Brain microvascular endothelial cell (primary cell): ENCODE results near the gene LMAN2.

Experiments
- DNase-seq: peaks from one replicate; pipeline ENCODE4 v3.0.0-alpha.2; 2020
- H3K27ac ChIP-seq: fragments of 250-450 bp; sonication (Bioruptor Pico); 2 replicates; pipeline ENCODE4 v1.5.1; 2020; ENCODE audit warnings: mild to moderate bottlenecking, moderate library complexity
- H3K27me3 ChIP-seq: fragments of 250-450 bp; sonication (Bioruptor Pico); replicated peaks from 2 replicates; pipeline ENCODE4 v1.5.1; 2020; ENCODE audit warnings: mild to moderate bottlenecking
- H3K36me3 ChIP-seq: fragments of 250-450 bp; sonication (Bioruptor Pico); replicated peaks from 2 replicates; pipeline ENCODE4 v1.5.1; 2020; ENCODE audit warnings: mild to moderate bottlenecking
- H3K4me3 ChIP-seq: 2 replicates; pipeline ENCODE4 v1.5.1; 2011; ENCODE audit warnings: low read depth, mild to moderate bottlenecking, control low read depth, low read length, moderate library complexity
- CTCF ChIP-seq: IDR thresholded peaks from 2 replicates; pipeline ENCODE4 v1.5.1; 2011; ENCODE audit warnings: low read depth, mild to moderate bottlenecking, moderate library complexity, low read length, control low read depth, inconsistent platforms; ENCODE audit errors: missing control alignments
- in situ Hi-C: cut with HindIII; loops from 2 replicates; pipeline ENCODE4 v1.10.0; 2017; ENCODE audit warnings: low sequenced_read_pairs, low pct_ligation_motif_present

LMAN2 gene

GRCh38 chr5:177304392-177305119, 46.9 kb downstream of the LMAN2 start:
- Histone ChIP-seq H3K36me3 (peaks cover 29% of the 10 kb centered on the region), H3K4me3 (peak overlapping the region; percentile 97), H3K27me3 (no peaks in the 10 kb centered on the region), H3K27ac (peak overlapping the region; percentile 78)
- DNase-seq, result no peak
- in situ Hi-C loops, result loop anchor here (25.0 kb wide), 1 partner anchor 133 kb away; the partner anchor contains the start of genes GRK6 and PRR7
- no peak for TF ChIP-seq CTCF

GRCh38 chr5:177303925-177304391, 47.5 kb downstream of the LMAN2 start:
- TF ChIP-seq CTCF, result no peak
- Histone ChIP-seq H3K4me3 (peak overlapping the region; percentile 97), H3K27me3 (no peaks in the 10 kb centered on the region), H3K27ac (peak overlapping the region; percentile 78), H3K36me3 (peaks cover 29% of the 10 kb centered on the region)
- in situ Hi-C loops, result loop anchor here (25.0 kb wide), 1 partner anchor 133 kb away; the partner anchor contains the start of genes GRK6 and PRR7
- DNase-seq, result no peak

- TF ChIP-seq CTCF, result peak; percentile 42
- peak; percentile 76 for DNase-seq
- peaks cover 29% of the 10 kb centered on the region for H3K36me3 ChIP-seq
- H3K27ac ChIP-seq, result peak within 1 kb of the TSS; percentile 78
- peak within 1 kb of the TSS; percentile 97 for H3K4me3 ChIP-seq
- H3K27me3 ChIP-seq, result no peaks in the 10 kb centered on the region
- in situ Hi-C loops, result loop anchor here (25.0 kb wide), 1 partner anchor 134 kb away; the partner anchor contains the start of genes GRK6 and PRR7
These were observed 48.1 kb downstream of the LMAN2 start, which contains the start of the genes PRELID1 and RAB24 for GRCh38 chr5:177303121-177303924. Gene PRELID1, plus strand, starts transcription at chr5:177303799. Its CDS starts 187 bp downstream, at chr5:177303986. Gene RAB24, minus strand, starts transcription at chr5:177303719. Its CDS starts 431 bp downstream, at chr5:177303288.

- in situ Hi-C loops, result loop anchor here (25.0 kb wide), 1 partner anchor 135 kb away; the partner anchor contains the start of genes GRK6 and PRR7
- peak overlapping the region; percentile 97 for H3K4me3 ChIP-seq
- DNase-seq, result no peak
- peaks cover 27% of the 10 kb centered on the region for H3K36me3 ChIP-seq
- no peak overlapping the region for H3K27ac ChIP-seq
- H3K27me3 ChIP-seq, result no peaks in the 10 kb centered on the region
- no peak for TF ChIP-seq CTCF
These were observed 48.9 kb downstream of the LMAN2 start for GRCh38 chr5:177302354-177303110.

GRCh38 chr5:177301503-177302165, 49.8 kb downstream of the LMAN2 start:
- Histone ChIP-seq H3K27me3 (no peaks in the 10 kb centered on the region), H3K36me3 (peaks cover 21% of the 10 kb centered on the region), H3K27ac (no peak overlapping the region), H3K4me3 (no peak overlapping the region)
- in situ Hi-C loops, result loop anchor here (25.0 kb wide), 1 partner anchor 136 kb away; the partner anchor contains the start of genes GRK6 and PRR7
- TF ChIP-seq CTCF, result no peak
- no peak for DNase-seq
